Activated CD8-positive, alpha-beta memory T cell treated with anti-CD3 and anti-CD28 coated beads for 1 hour (primary cell): ENCODE measurements around the gene WWOX.

Source experiments
- DNase-seq, 2 donors: peaks; one replicate each; pipeline ENCODE4 v3.0.0-alpha.2; 2020; ENCODE audit warnings: low read depth in 1 of 2; ENCODE audit errors: extremely low read depth in 1 of 2

Gene WWOX

DNA sequence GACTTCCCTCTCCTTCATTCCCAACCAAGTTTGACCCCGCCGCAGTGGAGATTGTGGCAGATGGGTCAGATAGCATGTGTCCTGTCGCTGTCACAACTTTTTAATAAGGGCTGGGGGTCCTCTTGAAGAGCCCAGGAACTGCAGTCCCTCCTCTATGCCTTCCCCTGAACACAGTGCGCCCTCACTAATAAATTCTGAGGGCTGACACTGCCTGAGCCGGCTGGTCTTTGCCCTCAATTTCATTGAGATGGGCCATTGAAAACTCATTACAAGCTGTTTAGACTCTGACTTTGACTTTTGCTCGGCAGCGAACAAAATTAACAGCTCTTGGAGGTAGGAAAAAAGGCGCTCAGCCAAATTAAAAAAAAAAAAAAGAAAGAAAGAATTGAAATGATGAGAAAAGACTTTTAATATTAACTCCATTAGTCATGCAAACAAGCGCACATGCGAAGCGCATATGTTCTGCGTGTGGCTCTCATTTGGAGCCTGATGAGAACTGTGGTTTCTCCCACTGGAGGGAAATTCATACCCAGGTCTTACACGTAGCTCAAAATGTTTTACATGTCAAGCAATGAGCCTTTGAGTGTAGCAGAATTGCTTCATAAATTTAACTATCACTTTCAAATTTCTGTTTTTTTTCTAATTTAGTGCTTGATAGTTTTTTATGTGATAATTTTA is 704.7 kb downstream of the WWOX start:
- no peak for DNase-seq

DNA sequence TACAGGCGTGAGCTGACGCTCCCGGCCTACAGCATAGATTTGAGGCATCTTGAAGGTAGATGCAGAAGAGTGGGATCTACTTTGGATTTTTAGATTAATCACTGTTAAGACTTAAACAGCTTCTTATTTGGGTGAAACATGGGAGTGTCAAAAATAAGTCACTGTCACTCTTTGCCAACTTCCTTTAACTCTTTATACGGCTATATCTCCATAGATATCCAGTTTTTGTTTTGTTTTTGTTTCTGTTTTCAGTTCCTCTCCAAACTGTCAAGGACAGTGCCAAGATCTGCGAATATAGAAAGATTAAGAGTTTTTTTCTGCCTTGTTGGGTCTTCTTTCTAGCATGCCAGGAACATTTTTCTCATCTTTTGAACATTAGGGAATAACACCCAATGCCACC is 706.1 kb downstream of the WWOX start:
- DNase-seq = no peak

DNA sequence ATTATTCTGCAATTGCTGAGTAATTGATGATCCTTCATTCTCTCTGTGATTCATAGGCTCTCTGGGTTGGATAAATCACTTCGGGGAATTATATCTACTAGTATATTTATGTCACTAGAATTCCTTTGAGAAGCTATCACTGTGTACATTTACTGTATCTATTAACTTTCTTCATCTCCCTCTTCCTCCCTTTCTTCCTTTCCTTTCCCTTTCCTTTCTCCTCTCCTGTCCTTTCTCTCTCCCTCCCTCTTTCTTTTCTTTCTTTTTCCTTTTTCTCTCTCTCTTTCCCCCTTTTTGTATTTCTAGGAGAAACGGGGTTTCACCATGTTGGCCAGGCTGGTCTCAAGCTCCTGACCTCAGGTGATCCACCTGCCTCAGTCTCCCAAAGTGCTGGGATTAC is 711.8 kb downstream of the WWOX start:
- no peak for DNase-seq

DNA sequence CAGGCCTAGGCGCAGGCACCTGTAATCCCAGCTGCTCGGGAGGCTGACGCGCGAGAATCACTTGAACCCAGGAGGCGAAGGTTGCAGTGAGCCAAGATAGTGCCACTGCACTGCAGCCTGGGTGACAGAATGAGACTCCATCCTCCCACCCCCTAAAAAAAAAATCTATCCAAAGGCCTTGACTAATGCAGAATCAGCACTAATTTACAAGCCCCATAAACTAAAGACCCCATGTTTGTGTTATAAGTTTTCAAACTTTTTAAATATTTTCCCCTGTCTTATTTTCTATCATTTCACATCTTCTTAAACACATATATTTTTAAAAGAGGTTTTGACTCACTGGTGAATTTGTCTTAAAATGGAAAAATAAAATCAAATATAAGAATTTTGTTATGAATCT is 713.1 kb downstream of the WWOX start:
- no peak for DNase-seq

DNA sequence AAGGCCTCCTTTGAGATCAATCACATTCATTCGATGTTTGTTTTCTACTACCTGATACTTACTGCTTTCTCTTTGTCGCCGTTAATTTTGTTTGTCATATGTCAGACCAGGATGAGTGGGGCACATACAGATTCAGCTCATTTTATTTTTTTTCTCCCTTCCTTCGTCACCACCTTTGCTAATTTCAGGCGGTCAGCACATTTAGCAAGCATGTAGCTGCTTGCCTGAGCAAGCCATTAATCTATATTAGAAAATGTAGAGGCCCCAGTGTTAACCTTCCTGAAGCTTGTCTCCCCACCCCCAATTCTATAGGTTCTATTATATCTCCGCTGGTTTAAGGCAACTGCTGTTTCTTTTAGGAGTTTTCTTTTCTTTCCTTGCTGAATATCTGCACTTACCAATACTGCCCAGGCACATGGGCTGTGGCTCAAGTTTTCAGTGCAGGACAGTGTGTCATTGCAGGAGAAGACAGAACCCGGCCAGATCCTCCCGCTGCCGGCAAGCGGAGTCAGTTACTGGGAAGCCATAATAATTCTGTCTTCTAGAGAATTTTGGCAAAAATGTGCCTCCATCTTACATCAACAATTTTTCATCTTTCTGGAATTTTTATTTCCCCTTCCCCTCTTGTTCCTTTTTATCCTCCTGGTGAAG is 714.3 kb downstream of the WWOX start:
- no peak for DNase-seq

DNA sequence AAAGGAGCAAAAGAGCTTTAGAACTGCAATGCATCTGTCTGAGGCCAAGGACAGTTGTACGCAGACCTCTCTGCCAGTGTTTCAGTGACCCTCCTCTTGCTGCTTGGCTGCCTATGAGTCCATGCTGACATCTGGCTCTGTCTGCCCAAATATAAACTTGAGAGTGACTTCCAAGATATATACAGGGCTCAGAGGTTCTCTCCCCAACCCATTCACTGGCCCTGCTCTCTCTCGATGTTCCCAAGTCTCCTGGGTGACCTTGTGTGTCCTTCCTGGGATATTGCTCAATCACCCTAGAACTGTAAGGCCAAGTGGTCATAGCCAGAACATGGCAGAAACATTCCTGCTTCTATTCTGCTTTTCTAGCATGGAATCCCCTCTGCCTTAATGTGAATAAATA is 716.3 kb downstream of the WWOX start:
- no peak for DNase-seq

DNA sequence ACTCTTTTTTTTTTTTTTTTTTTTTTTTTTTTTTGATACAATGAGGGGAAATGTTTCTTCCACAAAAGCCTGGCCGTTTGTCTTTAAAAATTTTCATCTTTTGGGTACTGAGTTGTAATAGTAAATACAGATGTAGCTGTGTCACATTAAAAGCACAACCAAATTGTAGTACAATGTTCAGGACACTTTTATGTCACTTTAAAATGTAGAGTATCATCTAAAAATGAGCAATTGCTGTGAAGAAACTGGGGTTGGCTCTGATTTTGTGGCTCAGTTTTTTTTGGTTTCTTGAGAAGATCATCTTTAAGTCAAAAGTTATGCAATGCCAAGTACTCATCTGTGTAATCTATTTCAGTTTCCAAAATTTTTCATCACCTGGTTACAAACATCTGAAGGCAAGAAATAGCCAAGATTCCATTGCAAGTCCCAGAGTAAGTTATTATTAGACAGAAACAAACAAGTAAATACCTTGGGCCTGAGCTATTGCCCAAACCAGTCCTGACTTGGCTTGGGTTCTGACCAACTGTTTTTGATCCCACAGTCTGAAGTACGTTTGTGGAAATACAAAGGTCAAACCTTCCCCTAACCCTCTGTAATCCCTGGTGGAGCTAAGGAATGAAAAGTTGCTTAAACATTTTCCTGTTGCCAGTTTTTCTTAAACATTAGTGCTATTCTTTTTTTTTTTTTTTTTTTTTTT is 717.2 kb downstream of the WWOX start:
- DNase-seq = no peak

DNA sequence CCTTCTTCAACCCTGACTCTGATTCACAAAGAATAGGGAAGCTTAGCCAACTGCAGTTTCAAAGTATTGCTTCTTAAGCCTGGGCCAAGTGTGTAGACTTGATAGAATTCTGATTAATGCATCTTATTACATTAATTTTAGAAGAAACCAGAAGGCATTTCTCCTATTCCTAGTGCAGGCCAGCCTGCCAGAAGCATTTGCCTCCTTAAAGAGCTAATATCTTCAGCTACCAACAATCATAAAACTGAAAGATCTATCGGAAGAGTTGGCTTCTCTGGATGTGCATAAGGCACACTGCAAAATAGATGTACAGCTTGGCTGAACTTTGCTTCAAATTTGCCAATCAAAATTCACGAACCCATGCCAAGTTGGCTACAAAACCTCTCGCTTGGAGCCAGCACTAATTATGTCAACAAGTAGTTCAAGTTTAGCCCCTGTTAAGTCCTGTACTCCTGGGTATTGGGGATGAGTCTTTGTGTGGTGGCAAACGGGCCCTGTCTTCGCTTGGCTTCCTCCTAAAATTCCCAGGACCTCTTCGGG is 717.8 kb downstream of the WWOX start:
- DNase-seq = no peak

DNA sequence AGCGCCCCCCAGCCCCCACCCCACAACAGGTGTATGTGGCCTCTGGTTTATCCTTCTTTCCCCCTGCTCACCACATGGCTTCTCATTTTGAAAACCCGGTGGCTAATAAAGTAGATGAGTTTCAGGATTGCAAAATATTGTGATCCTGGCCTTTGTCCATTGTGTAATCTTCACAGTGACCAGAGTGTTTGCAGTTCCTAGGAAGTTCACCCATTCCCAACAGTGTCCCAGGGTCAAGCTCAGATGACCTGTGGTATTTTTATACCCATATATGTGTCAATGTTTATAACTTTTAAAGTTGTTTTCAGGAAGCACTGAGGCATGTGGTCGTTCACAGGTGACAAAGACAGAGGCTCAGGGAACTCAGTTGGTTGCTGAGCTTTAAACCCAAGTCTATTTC is 721.9 kb downstream of the WWOX start:
- no peak for DNase-seq

DNA sequence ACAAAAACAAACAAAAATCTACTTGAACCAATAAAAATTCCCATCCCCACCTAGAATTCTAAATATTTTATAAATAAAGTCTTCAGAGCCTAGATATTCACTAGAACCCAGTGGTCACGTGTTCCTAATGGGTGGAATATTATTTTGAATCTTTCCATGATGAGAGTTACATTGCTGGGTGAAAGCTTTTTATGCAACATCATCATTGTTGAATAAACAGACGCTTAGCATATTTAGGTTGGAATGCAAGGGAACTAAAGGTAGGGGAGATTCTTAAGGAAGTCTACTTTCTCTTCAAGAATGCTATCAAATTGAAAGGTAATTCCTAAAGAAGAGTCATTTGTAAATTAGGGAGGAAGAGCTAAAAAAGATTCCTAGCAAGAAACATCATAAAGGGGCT is 723.1 kb downstream of the WWOX start:
- no peak for DNase-seq

DNA sequence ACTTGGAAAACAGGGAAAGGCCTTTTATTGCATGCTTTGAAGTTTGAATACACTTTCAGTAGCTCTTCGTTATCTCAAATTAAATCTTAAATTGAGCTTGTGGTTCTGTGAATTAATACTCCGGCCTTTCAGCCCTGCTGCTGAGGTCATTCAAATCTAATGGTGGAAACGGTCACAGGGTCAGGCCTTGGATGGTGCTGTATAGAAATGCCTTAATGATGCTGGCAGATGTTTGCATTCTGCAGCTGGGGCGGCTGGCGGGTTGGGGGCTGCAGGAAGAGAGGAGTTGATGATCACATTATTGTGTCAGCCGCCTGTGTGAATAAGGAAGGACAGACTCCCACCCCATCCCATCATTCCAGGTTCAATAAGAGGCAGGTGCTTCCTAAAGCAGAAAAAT is 723.6 kb downstream of the WWOX start:
- DNase-seq = no peak

DNA sequence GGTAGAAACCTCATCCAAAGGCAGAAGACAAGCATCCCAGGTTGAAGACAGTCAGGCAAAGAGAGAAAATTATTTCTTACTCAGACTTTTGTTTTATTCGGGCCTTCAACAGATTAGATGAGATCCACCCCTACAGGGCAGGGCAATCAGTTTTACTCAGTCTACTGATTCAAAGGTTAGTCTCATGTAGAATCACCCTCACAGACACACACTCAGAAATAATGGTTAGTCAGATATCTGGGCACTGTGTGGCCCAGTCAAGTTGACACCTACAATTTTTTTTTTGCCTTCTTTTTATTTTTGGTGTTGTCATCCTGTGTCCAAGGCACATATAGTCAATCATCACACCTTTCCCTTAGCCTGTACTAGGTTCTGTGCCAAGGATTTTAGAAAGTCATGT is 729.8 kb downstream of the WWOX start:
- DNase-seq = no peak

DNA sequence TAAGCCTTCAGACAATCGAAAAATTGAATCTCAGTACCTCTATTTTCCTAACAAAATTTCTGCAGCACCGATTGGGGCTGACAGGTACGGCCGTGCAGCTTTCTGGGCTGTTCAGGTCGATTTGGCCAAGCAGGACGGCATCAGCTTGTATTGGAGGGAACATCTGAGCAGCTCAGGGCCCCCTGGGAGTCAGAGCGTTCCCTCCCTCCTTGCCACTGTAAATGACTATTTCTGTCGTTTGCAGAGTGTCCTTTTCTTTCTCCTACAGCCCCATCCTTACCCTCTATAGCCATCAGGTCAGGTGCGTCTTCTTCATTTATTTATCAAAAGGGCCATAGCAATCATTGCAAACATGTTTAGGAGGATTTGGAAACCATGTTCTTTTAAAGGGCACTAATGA is 731.1 kb downstream of the WWOX start:
- no peak for DNase-seq

DNA sequence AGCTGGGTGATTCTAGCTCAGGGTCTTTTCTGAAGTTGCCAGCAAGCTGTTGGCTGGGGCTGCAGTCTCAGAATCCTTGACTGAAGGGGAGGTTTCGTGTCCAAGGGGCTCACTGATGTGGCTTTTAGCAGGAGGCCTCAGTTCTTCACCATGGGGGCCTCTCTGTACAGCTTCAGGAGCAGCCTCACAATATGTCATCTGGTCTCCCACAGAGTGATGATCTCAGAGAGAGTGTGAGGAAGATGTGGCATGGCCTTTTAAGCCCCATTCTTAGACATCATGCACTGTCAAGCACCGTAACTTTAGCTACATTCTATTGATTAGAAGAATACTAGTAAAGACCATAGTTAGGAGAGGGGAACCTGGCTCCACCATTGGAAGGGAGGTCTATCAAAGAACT is 732.6 kb downstream of the WWOX start:
- no peak for DNase-seq

DNA sequence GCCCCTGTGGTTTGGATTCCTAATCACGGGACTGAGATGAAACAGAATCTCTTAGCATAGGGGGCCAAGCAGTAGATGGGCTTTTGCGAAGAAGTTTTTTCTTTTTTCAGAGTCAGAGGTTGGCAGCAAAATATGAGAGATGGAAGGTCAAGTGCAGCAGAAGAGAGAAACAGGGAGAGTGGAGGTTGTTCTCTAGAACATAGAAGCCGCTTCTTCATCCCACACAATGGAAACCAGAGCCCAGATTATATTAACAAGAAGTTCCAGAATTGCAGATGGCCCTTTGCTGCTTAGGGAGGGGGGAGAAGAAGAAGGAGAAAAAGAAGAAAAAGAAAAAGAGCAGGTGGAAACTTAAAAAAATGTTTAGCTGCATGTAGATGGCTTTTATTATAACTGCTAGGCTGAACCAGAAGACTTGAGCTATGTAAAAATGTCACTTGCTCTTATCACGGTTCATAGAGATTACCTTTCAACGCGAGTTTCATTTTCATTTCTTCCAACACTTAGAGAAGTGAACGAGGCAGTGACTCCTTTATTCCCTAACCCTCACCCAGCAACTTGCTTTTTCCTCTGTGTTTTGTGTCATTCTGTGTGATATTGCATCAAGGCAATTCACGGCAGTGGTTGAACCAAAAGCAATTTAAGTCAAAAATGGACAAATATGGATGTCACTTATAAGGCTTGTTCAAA is 737.5 kb downstream of the WWOX start:
- DNase-seq = no peak

DNA sequence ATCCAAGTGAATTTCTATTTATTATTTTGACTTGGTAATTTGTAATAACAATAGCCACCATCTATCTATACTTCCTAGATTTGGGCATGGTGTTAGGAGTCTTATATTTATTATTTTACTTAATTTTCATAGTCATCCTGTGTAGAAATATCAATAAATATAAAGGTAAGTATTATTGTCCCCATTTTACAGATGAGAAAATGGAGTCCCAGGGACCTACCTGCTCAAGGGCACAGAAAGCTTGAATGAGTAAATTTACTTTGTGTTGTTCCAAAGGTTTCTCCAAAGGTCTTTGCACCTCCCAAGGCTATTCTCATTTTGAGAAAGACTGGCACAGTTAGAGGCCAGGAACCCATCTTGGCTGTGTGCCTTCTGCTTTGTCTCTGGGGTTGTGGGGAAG is 738.3 kb downstream of the WWOX start:
- DNase-seq = no peak

DNA sequence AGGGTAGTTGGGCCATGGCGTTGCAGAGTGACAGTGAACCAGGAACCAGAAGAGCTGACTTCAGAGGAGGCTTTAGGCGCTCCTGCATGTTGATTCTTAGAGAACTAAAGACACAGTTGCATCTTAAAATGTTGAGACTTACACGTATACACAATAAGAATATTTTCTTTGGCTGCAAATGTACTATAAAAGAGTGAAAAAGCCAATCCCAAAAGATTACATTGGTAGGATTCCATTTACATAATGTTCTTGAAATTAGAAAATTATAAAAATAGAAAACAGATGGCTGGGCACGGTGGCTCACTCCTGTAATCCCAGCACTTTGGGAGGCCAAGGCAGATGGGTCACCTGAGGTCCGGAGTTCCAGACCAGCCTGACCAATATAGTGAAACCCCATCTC is 738.8 kb downstream of the WWOX start:
- no peak for DNase-seq

DNA sequence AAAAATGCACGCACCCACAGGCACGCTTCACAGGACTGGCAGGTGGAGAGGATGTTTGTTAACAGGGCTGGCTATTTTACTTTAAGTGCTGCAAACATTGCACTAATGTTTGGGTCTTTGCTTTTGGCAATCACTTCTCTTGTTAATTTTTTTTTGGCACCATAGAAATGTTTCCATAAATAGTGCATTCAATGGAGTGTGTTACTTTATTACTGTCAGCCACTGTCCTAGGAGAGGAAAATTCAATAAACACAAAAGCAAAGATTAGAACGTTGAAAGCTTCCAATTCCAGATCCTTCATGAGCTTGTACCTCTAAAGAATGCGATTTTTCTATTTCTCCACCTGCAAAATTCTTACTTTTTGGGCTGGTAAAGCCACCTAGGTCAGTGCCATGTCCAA is 743.5 kb downstream of the WWOX start:
- DNase-seq = no peak

DNA sequence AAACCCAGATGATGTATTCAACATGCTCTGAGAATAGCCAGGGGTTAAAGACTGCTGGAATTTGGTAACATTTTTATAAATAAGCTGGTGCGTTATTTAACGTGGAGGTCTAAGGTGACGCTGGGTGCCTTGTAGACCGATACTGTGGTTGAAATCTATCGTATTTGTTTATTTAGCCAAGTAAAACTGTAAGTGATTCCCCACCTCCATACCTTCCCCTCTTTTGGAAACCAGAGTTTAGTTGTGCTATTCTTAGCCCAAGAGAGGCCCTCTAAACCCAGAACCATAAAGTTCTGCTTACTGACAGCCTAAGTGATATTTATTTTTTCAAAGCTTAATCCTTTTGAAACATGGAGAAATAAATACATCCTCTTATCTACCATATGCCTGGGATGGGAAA is 744.5 kb downstream of the WWOX start:
- no peak for DNase-seq

DNA sequence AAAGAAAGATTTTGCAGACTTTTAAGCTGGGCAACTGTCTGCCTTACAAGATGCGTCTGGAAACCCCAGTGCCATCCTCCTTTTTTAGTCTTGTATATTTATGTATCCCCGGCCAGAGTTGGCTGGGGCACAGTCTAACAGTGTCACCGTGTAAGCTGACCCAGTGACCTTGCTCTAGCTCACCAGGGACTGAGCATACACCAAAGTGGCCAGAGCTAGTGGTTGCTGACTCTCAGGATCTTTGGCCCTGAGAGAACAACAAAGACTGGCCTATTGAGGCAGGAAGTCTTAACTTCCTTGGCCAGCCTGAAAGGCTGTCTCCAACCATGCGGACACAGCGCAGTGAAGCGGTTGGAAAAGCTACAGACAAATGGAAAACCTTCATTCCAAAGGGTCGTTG is 745.2 kb downstream of the WWOX start:
- no peak for DNase-seq

DNA sequence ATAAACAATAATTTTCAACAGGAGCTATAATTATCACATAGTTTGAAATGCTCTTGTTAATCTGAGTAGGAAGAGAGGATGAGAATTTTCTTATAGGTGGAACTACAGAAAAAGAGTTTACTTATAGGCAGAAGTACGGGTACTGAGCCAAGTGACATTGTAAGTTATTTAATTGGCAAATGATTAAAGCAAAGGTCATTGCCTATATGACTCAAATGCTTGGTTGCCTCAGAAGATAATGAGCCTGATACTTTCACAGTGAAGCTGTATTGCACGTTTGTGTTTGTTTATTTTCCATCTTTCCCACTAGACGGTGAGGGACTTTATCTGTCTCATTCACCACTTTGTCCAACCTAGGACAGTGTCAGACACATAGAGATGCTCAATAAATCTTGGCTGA is 751.8 kb downstream of the WWOX start:
- no peak for DNase-seq
